ENCODE results near the gene ZNF367. TPM values are rescaled to one million over a fixed set of nuclear protein-coding genes. Genes with fewer than 3 reads are reported as not detected.
A peak's percentile ranks its signal among the peaks of the same experiment; 100 is the strongest.

Gene ZNF367
- total and polyA plus RNA-seq, 2 experiments from 2014 or later, result 2.5 to 12.3 TPM

DNA sequence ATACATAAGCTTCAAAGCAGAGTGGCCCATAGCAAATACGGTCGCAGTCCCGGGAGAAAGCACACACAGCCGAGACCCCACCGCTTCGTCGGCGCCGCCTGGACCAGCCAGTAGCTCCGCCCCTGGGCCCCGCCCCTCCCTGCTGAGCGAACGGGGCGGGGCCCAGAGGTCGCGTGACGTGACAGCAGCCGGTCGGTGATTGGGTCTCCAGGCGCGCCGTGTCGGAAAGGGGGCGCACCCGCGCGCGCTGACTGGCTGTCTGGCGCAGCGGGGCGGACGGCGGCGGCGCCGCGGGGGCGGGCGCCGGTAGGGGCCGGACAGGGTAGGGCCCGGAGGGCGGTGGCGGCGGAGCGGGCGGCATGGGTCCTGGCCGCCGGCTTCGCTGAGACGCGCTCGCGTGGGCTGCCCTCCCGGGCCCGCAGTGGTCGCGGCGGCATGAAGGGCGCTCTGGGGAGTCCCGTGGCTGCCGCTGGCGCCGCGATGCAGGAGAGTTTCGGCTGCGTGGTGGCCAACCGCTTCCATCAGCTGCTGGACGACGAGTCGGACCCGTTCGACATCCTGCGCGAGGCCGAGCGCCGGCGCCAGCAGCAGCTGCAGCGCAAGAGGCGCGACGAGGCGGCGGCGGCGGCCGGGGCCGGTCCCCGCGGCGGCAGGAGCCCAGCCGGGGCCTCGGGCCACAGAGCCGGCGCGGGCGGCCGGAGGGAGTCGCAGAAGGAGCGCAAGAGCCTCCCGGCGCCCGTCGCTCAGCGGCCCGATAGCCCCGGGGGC is 31.9 kb upstream of the ZNF367 start, which contains the start of gene HABP4:
Gene HABP4, plus strand, starts transcription at position 325 of the 768 bp plus-strand sequence. Its CDS starts 111 bp downstream, at position 436.
- H2AFZ ChIP-seq, result peak within 1 kb of the TSS; percentile 85
- H3K9me2 ChIP-seq (ENCODE audit: insufficient read depth), result no peaks in the 10 kb centered on the region
- Mint-ChIP-seq H3K27ac (no peak within 1 kb of the TSS), H3K4me3 (peak within 1 kb of the TSS; percentile 85), H3K27me3 (ENCODE audit: insufficient read depth, low read depth, poor library complexity) (peaks cover 26% of the 10 kb centered on the region), H3K36me3 (ENCODE audit: low read depth) (no peaks in the 10 kb centered on the region), H3K4me1 (peaks cover 13% of the 10 kb centered on the region), H3K9me3 (no peaks in the 10 kb centered on the region; the same call in 2 of the 3 replicates)
- DNase-seq (ENCODE audit: low spot score) (peak; percentile 98), ATAC-seq (peak; percentile 87)
- H3K4me1 ChIP-seq (ENCODE audit: insufficient read depth), result no peaks in the 10 kb centered on the region
- no peaks in the 10 kb centered on the region for H3K36me3 ChIP-seq (ENCODE audit: insufficient read depth)
- peaks cover 7% of the 10 kb centered on the region; the same call in 1 of the 2 replicates for H4K20me1 ChIP-seq (replicated peaks; ENCODE audit: insufficient read depth)
- H3K27me3 ChIP-seq (ENCODE audit: insufficient read depth), result peaks cover 31% of the 10 kb centered on the region
- H3K4me2 ChIP-seq, result peak within 1 kb of the TSS; percentile 84
- H3K27ac ChIP-seq (ENCODE audit: low read depth), result no peak within 1 kb of the TSS
- peaks cover 30% of the 10 kb centered on the region for H3K79me2 ChIP-seq (replicated peaks; ENCODE audit: insufficient read depth)
- H3K4me3 ChIP-seq, result peak within 1 kb of the TSS; percentile 65
- TF ChIP-seq CREB1 (CRISPR knock-in tag; IDR thresholded peaks at IDR 0.05; ENCODE audit: low read depth) (peak; percentile 87), JUNB (IDR thresholded peaks at IDR 0.05; ENCODE audit: unreplicated experiment) (no peak), STAT1 (IDR thresholded peaks at IDR 0.05; ENCODE audit: unreplicated experiment) (no peak), EZH2 (IDR thresholded peaks at IDR 0.05; ENCODE audit: low read depth, unreplicated experiment) (no peak), POLR2AphosphoS5 (IDR thresholded peaks at IDR 0.05; ENCODE audit: low read depth) (peak; percentile 66), EZH2phosphoT487 (IDR thresholded peaks at IDR 0.05; ENCODE audit: unreplicated experiment) (no peak), NANOG (IDR thresholded peaks at IDR 0.05; ENCODE audit: borderline replicate concordance) (no peak), ZNF114 (CRISPR knock-in tag; IDR thresholded peaks at IDR 0.05) (no peak)
- TF ChIP-seq, protein P1, sequence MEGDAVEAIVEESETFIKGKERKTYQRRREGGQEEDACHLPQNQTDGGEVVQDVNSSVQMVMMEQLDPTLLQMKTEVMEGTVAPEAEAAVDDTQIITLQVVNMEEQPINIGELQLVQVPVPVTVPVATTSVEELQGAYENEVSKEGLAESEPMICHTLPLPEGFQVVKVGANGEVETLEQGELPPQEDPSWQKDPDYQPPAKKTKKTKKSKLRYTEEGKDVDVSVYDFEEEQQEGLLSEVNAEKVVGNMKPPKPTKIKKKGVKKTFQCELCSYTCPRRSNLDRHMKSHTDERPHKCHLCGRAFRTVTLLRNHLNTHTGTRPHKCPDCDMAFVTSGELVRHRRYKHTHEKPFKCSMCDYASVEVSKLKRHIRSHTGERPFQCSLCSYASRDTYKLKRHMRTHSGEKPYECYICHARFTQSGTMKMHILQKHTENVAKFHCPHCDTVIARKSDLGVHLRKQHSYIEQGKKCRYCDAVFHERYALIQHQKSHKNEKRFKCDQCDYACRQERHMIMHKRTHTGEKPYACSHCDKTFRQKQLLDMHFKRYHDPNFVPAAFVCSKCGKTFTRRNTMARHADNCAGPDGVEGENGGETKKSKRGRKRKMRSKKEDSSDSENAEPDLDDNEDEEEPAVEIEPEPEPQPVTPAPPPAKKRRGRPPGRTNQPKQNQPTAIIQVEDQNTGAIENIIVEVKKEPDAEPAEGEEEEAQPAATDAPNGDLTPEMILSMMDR (conservative IDR thresholded peaks at IDR 0.05; ENCODE audit: low read depth in 2 of 2), result 0 out of 4 replicates have a peak, but pooled peaks of 1 of the 2 experiments have one; percentile 7
- TF ChIP-seq, protein P2, sequence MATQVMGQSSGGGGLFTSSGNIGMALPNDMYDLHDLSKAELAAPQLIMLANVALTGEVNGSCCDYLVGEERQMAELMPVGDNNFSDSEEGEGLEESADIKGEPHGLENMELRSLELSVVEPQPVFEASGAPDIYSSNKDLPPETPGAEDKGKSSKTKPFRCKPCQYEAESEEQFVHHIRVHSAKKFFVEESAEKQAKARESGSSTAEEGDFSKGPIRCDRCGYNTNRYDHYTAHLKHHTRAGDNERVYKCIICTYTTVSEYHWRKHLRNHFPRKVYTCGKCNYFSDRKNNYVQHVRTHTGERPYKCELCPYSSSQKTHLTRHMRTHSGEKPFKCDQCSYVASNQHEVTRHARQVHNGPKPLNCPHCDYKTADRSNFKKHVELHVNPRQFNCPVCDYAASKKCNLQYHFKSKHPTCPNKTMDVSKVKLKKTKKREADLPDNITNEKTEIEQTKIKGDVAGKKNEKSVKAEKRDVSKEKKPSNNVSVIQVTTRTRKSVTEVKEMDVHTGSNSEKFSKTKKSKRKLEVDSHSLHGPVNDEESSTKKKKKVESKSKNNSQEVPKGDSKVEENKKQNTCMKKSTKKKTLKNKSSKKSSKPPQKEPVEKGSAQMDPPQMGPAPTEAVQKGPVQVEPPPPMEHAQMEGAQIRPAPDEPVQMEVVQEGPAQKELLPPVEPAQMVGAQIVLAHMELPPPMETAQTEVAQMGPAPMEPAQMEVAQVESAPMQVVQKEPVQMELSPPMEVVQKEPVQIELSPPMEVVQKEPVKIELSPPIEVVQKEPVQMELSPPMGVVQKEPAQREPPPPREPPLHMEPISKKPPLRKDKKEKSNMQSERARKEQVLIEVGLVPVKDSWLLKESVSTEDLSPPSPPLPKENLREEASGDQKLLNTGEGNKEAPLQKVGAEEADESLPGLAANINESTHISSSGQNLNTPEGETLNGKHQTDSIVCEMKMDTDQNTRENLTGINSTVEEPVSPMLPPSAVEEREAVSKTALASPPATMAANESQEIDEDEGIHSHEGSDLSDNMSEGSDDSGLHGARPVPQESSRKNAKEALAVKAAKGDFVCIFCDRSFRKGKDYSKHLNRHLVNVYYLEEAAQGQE (IDR thresholded peaks at IDR 0.05; ENCODE audit: unreplicated experiment), result no peak
- H3F3A ChIP-seq (replicated peaks; ENCODE audit: low read depth), result no peaks in the 10 kb centered on the region
